ENCODE data around the gene BCL11B. TPM values are rescaled to one million over a fixed set of nuclear protein-coding genes. Genes with fewer than 3 reads are reported as not detected.

The BCL11B gene
- total and polyA plus RNA-seq, 4 donors: 0.04 to 0.42 (median 0.16) TPM

GRCh38 chr14:99203801-99204200 is 68.2 kb downstream of the BCL11B start (continued):
- TF ChIP-seq RAD21 (IDR thresholded peaks at IDR 0.05) (no peak), HNF4A (conservative IDR thresholded peaks at IDR 0.05) (no peak)

DNA sequence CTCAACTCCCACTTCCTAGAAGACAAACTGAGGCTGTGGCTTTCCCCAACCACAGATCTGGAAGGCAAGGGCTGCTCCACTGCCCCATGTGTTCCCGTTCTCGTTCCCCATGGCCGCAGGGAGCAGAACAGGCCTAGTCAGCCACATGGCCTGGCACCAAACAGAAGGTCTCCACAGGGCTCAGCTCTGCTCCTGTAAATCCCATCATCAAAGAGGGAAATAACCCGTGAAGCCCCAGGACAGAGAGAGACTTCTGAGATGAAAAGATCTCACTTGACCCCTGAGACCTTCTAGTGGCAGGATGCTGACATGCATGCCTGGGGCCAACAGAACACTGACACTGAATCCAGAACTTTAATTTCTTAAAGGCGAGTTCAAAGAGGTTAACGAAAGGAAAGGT is 68.9 kb downstream of the BCL11B start:
- Histone ChIP-seq H3K9me3 (ENCODE audit: control insufficient read depth in 4 of 4, low read length in 3 of 4) (no peaks in the 10 kb centered on the region), H3K27ac (ENCODE audit: low read depth in 1 of 2, low read length in 2 of 2) (no peak overlapping the region), H3K9ac (ENCODE audit: low read depth in 1 of 2, low read length in 2 of 2) (no peak overlapping the region), H3K36me3 (ENCODE audit: control insufficient read depth in 4 of 4, insufficient read depth in 3 of 4, low read depth in 1 of 4, low read length in 3 of 4) (no peaks in the 10 kb centered on the region), H3K27me3 (ENCODE audit: control insufficient read depth in 4 of 4, insufficient read depth in 4 of 4, low read length in 3 of 4) (no peaks in the 10 kb centered on the region), H3K4me1 (ENCODE audit: control insufficient read depth in 4 of 4, insufficient read depth in 4 of 4, low read length in 3 of 4) (no peaks in the 10 kb centered on the region), H3K4me3 (ENCODE audit: low read depth in 1 of 3, low read length in 3 of 3) (no peak overlapping the region)
- DNase-seq (ENCODE audit: low spot score): no peak
- WGBS: 90% methylated on average over 6 of the region's 6 CpGs
- no peak for TF ChIP-seq CTCF (IDR thresholded peaks at IDR 0.05; ENCODE audit: low read depth, low read length, missing input control)
- no peak for TF ChIP-seq HNF4A (conservative IDR thresholded peaks at IDR 0.05)
- no peak for TF ChIP-seq JUND (IDR thresholded peaks at IDR 0.05)
- no peak for TF ChIP-seq FOXA1 (IDR thresholded peaks at IDR 0.05)
- no peak for TF ChIP-seq GABPA (IDR thresholded peaks at IDR 0.05 in 1 of 2, conservative IDR thresholded peaks at IDR 0.05 in 1 of 2)

- Histone ChIP-seq H3K9me3 (ENCODE audit: control insufficient read depth in 4 of 4, low read length in 3 of 4) (no peaks in the 10 kb centered on the region), H3K4me1 (ENCODE audit: control insufficient read depth in 4 of 4, insufficient read depth in 4 of 4, low read length in 3 of 4) (no peaks in the 10 kb centered on the region), H3K27ac (ENCODE audit: low read depth in 1 of 2, low read length in 2 of 2) (no peak overlapping the region), H3K36me3 (ENCODE audit: control insufficient read depth in 4 of 4, insufficient read depth in 3 of 4, low read depth in 1 of 4, low read length in 3 of 4) (no peaks in the 10 kb centered on the region), H3K4me3 (ENCODE audit: low read depth in 1 of 3, low read length in 3 of 3) (no peak overlapping the region), H3K27me3 (ENCODE audit: control insufficient read depth in 4 of 4, insufficient read depth in 4 of 4, low read length in 3 of 4) (no peaks in the 10 kb centered on the region), H3K9ac (ENCODE audit: low read depth in 1 of 2, low read length in 2 of 2) (no peak overlapping the region)
- DNase-seq (ENCODE audit: low spot score): no peak
- TF ChIP-seq FOXA2 (IDR thresholded peaks at IDR 0.05): no peak
- TF ChIP-seq YY1 (IDR thresholded peaks at IDR 0.05): no peak
- no peak for TF ChIP-seq GABPA (IDR thresholded peaks at IDR 0.05 in 1 of 2, conservative IDR thresholded peaks at IDR 0.05 in 1 of 2)
- no peak for TF ChIP-seq EGR1 (IDR thresholded peaks at IDR 0.05; ENCODE audit: low read depth in 2 of 2)
- no peak for TF ChIP-seq CTCF (IDR thresholded peaks at IDR 0.05; ENCODE audit: low read depth, low read length, missing input control)
- TF ChIP-seq, protein P1, sequence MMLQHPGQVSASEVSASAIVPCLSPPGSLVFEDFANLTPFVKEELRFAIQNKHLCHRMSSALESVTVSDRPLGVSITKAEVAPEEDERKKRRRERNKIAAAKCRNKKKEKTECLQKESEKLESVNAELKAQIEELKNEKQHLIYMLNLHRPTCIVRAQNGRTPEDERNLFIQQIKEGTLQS (IDR thresholded peaks at IDR 0.05): no peak
- no peak for TF ChIP-seq MAX (IDR thresholded peaks at IDR 0.05)
- no peak for TF ChIP-seq HNF4A (conservative IDR thresholded peaks at IDR 0.05)
- no peak for TF ChIP-seq TAF1 (conservative IDR thresholded peaks at IDR 0.05)
- TF ChIP-seq SP1 (IDR thresholded peaks at IDR 0.05): no peak
- TF ChIP-seq FOXA1 (IDR thresholded peaks at IDR 0.05): no peak
- TF ChIP-seq, protein P2, sequence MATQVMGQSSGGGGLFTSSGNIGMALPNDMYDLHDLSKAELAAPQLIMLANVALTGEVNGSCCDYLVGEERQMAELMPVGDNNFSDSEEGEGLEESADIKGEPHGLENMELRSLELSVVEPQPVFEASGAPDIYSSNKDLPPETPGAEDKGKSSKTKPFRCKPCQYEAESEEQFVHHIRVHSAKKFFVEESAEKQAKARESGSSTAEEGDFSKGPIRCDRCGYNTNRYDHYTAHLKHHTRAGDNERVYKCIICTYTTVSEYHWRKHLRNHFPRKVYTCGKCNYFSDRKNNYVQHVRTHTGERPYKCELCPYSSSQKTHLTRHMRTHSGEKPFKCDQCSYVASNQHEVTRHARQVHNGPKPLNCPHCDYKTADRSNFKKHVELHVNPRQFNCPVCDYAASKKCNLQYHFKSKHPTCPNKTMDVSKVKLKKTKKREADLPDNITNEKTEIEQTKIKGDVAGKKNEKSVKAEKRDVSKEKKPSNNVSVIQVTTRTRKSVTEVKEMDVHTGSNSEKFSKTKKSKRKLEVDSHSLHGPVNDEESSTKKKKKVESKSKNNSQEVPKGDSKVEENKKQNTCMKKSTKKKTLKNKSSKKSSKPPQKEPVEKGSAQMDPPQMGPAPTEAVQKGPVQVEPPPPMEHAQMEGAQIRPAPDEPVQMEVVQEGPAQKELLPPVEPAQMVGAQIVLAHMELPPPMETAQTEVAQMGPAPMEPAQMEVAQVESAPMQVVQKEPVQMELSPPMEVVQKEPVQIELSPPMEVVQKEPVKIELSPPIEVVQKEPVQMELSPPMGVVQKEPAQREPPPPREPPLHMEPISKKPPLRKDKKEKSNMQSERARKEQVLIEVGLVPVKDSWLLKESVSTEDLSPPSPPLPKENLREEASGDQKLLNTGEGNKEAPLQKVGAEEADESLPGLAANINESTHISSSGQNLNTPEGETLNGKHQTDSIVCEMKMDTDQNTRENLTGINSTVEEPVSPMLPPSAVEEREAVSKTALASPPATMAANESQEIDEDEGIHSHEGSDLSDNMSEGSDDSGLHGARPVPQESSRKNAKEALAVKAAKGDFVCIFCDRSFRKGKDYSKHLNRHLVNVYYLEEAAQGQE (IDR thresholded peaks at IDR 0.05): no peak
- TF ChIP-seq RXRA (IDR thresholded peaks at IDR 0.05): no peak
- no peak for TF ChIP-seq NR2F2 (IDR thresholded peaks at IDR 0.05)
- WGBS: 89% methylated on average over 8 of the region's 8 CpGs
Measured at GRCh38 chr14:99202516-99202915, 69.5 kb downstream of the BCL11B start.

Measured in liver (tissue), 9 donors.